ENCODE measurements around the gene GNAI1. TPM values are rescaled to one million over a fixed set of nuclear protein-coding genes. Genes with fewer than 3 reads are reported as not detected.

The GNAI1 gene
- total RNA-seq, 1 experiment from 2014 or later = not detected

GRCh38 chr7:80182630-80183276 lies 48.1 kb downstream of the GNAI1 start:
- no peak overlapping the region for H3K9ac ChIP-seq (ENCODE audit: low read length)
- no peak overlapping the region for H3K27ac ChIP-seq (ENCODE audit: low read length)
- H3K4me3 ChIP-seq (ENCODE audit: low read length) = no peak overlapping the region
- no peaks in the 10 kb centered on the region for H3K27me3 ChIP-seq (ENCODE audit: low read length)
- no peak overlapping the region for H3K4me2 ChIP-seq (ENCODE audit: low read depth, low read length, poor library complexity, severe bottlenecking)
- no peaks in the 10 kb centered on the region for H3K4me1 ChIP-seq (ENCODE audit: low read length)
- no peaks in the 10 kb centered on the region for H3K9me2 ChIP-seq (replicated peaks; ENCODE audit: insufficient read depth, low read length)
- DNase-seq = no peak
- H3K9me3 ChIP-seq (ENCODE audit: low read length) = peaks cover 26% of the 10 kb centered on the region
- H3K79me2 ChIP-seq (ENCODE audit: low read length) = no peaks in the 10 kb centered on the region
- no peaks in the 10 kb centered on the region for H3K36me3 ChIP-seq (ENCODE audit: insufficient read depth, low read length)
- H2AFZ ChIP-seq (ENCODE audit: low read length) = no peak overlapping the region
- no peaks in the 10 kb centered on the region for H4K20me1 ChIP-seq (ENCODE audit: insufficient read depth, low read depth, low read length)

DNA sequence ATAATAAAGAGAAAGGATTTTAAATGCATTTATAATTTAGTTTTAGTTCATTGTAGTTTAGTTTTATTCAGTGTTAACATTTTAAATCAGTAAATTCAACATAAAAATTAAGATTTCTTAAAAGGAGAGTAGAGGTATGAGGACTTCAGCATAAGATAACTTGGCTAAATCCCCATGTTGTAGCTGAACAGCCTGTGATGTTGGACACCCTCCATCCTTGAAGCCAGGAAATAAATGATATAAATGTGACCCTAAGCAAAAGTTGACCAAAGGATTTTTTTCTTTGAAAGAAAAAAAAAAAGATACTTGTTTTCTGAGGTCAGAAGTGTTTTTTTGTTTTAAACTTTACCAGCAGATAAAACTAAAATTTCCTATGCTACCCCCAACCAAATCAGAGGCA lies 48.7 kb downstream of the GNAI1 start:
- Histone ChIP-seq H3K9me2 (replicated peaks; ENCODE audit: insufficient read depth, low read length) (no peaks in the 10 kb centered on the region), H3K27ac (ENCODE audit: low read length) (no peak overlapping the region), H3K79me2 (ENCODE audit: low read length) (no peaks in the 10 kb centered on the region), H4K20me1 (ENCODE audit: insufficient read depth, low read depth, low read length) (no peaks in the 10 kb centered on the region), H3K9me3 (ENCODE audit: low read length) (peaks cover 23% of the 10 kb centered on the region), H3K36me3 (ENCODE audit: insufficient read depth, low read length) (no peaks in the 10 kb centered on the region), H3K4me2 (ENCODE audit: low read depth, low read length, poor library complexity, severe bottlenecking) (no peak overlapping the region), H3K9ac (ENCODE audit: low read length) (no peak overlapping the region), H3K27me3 (ENCODE audit: low read length) (no peaks in the 10 kb centered on the region), H3K4me1 (ENCODE audit: low read length) (no peaks in the 10 kb centered on the region), H2AFZ (ENCODE audit: low read length) (no peak overlapping the region), H3K4me3 (ENCODE audit: low read length) (no peak overlapping the region)
- no peak for DNase-seq

DNA sequence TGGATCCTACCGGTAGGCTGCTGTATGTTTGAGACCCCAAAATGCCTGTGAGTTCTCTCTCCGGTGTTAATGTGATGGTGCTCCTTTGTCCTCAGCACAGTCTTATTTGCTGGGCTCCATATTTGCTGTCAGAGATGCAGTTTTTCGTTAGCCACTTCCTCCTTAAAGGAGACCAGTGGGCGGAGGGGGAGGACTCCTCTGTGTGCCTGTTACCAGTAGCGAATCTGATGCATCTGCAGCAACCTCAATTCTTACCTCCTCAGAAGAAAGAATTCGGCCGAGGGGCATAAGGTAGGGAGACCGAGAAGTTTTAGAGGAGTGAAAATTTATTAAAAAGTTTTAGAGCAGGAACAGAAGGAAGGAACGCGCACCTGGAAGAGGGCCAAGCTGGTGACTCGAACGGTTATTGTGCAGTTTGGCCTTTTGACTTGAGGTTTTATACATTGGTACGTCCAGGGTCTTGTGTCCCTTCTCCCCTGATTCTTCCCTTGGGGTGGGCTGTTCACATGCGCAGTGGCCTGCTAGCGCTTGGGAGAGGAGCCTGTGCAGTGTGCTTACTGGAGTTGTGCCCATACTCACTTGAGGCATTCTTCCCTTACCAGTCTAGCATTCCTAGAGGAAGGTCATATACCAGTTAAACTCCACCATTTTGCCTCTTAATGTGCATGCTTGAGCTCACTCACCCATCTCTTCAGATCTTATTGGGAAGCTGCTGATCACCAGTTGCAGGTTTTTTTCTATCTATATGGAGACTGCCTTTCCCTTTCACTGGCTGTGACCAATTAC lies 49.5 kb downstream of the GNAI1 start:
- H3K27ac ChIP-seq (ENCODE audit: low read length) = no peak overlapping the region

DNA sequence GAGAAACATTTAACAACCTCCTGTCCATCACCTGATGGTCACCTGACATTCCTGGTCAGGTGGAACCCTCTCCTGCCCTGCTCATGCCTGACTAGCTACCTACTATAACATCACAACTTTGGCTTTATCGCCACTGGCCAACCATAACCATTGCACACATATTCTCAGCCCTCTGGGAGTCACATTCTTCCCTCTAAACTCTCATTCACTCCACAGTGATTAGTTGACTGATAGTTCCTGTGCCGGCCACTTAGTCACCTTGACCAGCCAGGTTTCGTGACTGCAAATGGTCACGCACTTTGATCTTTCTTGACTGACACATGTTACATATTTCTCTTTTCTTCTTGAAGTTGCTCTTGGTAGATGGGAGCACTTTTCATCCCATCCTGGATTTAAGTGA lies 50.1 kb downstream of the GNAI1 start:
- Histone ChIP-seq H2AFZ (ENCODE audit: low read length) (no peak overlapping the region), H3K4me1 (ENCODE audit: low read length) (no peaks in the 10 kb centered on the region), H3K4me2 (ENCODE audit: low read depth, low read length, poor library complexity, severe bottlenecking) (no peak overlapping the region), H3K4me3 (ENCODE audit: low read length) (no peak overlapping the region), H3K79me2 (ENCODE audit: low read length) (no peaks in the 10 kb centered on the region), H3K27ac (ENCODE audit: low read length) (no peak overlapping the region), H3K9me3 (ENCODE audit: low read length) (peaks cover 27% of the 10 kb centered on the region), H3K9ac (ENCODE audit: low read length) (no peak overlapping the region), H3K27me3 (ENCODE audit: low read length) (no peaks in the 10 kb centered on the region), H3K9me2 (replicated peaks; ENCODE audit: insufficient read depth, low read length) (no peaks in the 10 kb centered on the region), H3K36me3 (ENCODE audit: insufficient read depth, low read length) (no peaks in the 10 kb centered on the region), H4K20me1 (ENCODE audit: insufficient read depth, low read depth, low read length) (no peaks in the 10 kb centered on the region)
- DNase-seq = no peak

More for the DNA sequence above, 49.5 kb downstream of the GNAI1 start:
- Histone ChIP-seq H3K79me2 (ENCODE audit: low read length) (no peaks in the 10 kb centered on the region), H3K4me1 (ENCODE audit: low read length) (no peaks in the 10 kb centered on the region), H3K27me3 (ENCODE audit: low read length) (no peaks in the 10 kb centered on the region), H2AFZ (ENCODE audit: low read length) (no peak overlapping the region), H3K9me2 (replicated peaks; ENCODE audit: insufficient read depth, low read length) (no peaks in the 10 kb centered on the region), H3K4me2 (ENCODE audit: low read depth, low read length, poor library complexity, severe bottlenecking) (no peak overlapping the region), H4K20me1 (ENCODE audit: insufficient read depth, low read depth, low read length) (no peaks in the 10 kb centered on the region), H3K4me3 (ENCODE audit: low read length) (no peak overlapping the region), H3K9ac (ENCODE audit: low read length) (no peak overlapping the region), H3K9me3 (ENCODE audit: low read length) (peaks cover 23% of the 10 kb centered on the region), H3K36me3 (ENCODE audit: insufficient read depth, low read length) (no peaks in the 10 kb centered on the region)
- no peak for DNase-seq

DNA sequence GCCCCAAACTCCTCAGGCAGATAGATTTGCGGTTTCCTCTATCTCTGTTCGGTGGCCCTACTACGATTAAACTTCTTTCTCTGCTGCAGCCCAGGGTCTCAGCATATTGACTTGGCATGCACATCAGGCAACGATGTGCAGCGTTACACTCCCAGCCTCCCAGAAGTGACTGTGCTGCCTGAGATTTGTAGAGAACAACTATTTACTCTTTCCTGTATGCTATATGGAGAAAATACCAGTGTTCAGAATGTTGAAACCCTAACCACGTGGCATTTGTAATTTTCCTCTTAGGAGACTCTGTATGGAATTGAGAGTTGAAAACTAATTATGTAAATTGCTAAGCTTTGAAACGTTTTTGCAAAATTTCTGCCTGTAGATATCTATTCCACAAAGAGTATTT lies 50.9 kb downstream of the GNAI1 start:
- H3K27me3 ChIP-seq (ENCODE audit: low read length) = no peaks in the 10 kb centered on the region
- H3K27ac ChIP-seq (ENCODE audit: low read length) = no peak overlapping the region
- H3K4me1 ChIP-seq (ENCODE audit: low read length) = no peaks in the 10 kb centered on the region
- no peak overlapping the region for H2AFZ ChIP-seq (ENCODE audit: low read length)
- H3K9me2 ChIP-seq (replicated peaks; ENCODE audit: insufficient read depth, low read length) = no peaks in the 10 kb centered on the region
- no peaks in the 10 kb centered on the region for H3K79me2 ChIP-seq (ENCODE audit: low read length)
- H3K4me2 ChIP-seq (ENCODE audit: low read depth, low read length, poor library complexity, severe bottlenecking) = no peak overlapping the region
- peaks cover 25% of the 10 kb centered on the region for H3K9me3 ChIP-seq (ENCODE audit: low read length)
- DNase-seq = no peak
- no peak overlapping the region for H3K9ac ChIP-seq (ENCODE audit: low read length)
- no peaks in the 10 kb centered on the region for H3K36me3 ChIP-seq (ENCODE audit: insufficient read depth, low read length)
- H3K4me3 ChIP-seq (ENCODE audit: low read length) = no peak overlapping the region
- no peaks in the 10 kb centered on the region for H4K20me1 ChIP-seq (ENCODE audit: insufficient read depth, low read depth, low read length)

DNA sequence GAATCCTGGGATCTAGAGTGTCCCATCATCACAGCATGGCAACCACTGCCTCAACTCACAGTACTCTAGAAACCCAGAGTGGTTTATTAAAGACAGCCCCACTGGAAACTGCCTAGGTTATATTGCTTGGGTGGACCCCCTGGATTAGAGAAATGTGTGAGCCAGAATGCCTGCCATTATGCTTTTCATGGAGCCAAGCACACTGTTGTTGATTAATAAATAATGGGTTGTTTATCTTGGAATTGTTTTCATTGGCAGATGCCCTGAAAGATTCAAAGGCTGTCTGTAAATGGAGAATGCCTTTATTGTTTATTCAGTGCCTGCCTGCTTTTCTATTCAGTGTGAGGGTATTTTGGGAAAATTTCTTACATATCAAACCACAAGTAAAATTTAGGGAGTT lies 52.1 kb downstream of the GNAI1 start:
- DNase-seq = no peak
- Histone ChIP-seq H3K79me2 (ENCODE audit: low read length) (no peaks in the 10 kb centered on the region), H3K9me2 (replicated peaks; ENCODE audit: insufficient read depth, low read length) (no peaks in the 10 kb centered on the region), H4K20me1 (ENCODE audit: insufficient read depth, low read depth, low read length) (no peaks in the 10 kb centered on the region), H3K27ac (ENCODE audit: low read length) (no peak overlapping the region), H3K9ac (ENCODE audit: low read length) (no peak overlapping the region), H3K27me3 (ENCODE audit: low read length) (no peaks in the 10 kb centered on the region), H3K4me1 (ENCODE audit: low read length) (no peaks in the 10 kb centered on the region), H3K9me3 (ENCODE audit: low read length) (peaks cover 21% of the 10 kb centered on the region), H3K4me2 (ENCODE audit: low read depth, low read length, poor library complexity, severe bottlenecking) (no peak overlapping the region), H2AFZ (ENCODE audit: low read length) (no peak overlapping the region), H3K4me3 (ENCODE audit: low read length) (no peak overlapping the region), H3K36me3 (ENCODE audit: insufficient read depth, low read length) (no peaks in the 10 kb centered on the region)

DNA sequence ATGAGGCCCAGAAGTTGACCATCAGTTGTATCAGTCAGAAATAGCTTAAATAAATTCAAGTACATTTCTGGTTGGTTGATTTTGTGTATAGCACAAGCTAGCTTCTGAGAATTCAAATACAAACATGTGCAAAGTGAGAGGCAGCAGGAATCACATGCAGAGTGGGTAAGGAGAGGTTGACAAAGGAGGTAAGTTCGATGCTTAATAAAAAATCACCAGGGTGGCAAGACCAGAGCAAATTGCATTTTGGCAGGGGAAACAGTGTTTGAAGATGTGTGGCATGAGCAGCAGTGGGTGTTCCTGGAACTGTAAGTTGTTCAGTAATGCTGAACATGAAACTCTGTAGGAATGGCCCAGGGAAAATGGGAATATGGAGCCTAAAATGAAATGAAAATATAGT lies 52.6 kb downstream of the GNAI1 start:
- H3K4me2 ChIP-seq (ENCODE audit: low read depth, low read length, poor library complexity, severe bottlenecking) = no peak overlapping the region
- H3K9ac ChIP-seq (ENCODE audit: low read length) = no peak overlapping the region
- H3K79me2 ChIP-seq (ENCODE audit: low read length) = no peaks in the 10 kb centered on the region

DNA sequence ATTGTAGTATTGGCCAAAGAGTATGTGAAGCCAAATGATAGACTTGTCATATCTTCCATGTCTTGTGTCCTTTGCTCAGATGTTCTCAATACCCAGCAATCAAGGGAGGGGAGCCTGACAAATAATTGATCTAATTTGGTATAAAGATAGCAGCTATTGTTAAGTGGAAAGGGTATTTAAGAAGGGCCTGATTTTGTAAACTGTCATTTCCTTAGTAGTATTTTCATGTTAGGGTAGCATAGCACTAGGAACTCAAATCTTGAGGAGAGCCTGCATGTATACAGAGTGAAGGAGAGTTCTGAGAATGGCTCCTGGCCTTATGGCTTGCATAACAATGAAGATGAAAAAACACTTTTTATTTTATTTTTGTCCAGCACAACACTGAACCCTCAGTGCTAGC lies 53.1 kb downstream of the GNAI1 start:
- Histone ChIP-seq H3K9ac (ENCODE audit: low read length) (no peak overlapping the region), H3K79me2 (ENCODE audit: low read length) (no peaks in the 10 kb centered on the region), H3K4me1 (ENCODE audit: low read length) (no peaks in the 10 kb centered on the region), H3K27me3 (ENCODE audit: low read length) (no peaks in the 10 kb centered on the region), H4K20me1 (ENCODE audit: insufficient read depth, low read depth, low read length) (no peaks in the 10 kb centered on the region), H3K36me3 (ENCODE audit: insufficient read depth, low read length) (no peaks in the 10 kb centered on the region), H3K9me2 (replicated peaks; ENCODE audit: insufficient read depth, low read length) (no peaks in the 10 kb centered on the region), H3K9me3 (ENCODE audit: low read length) (peaks cover 21% of the 10 kb centered on the region), H2AFZ (ENCODE audit: low read length) (no peak overlapping the region), H3K27ac (ENCODE audit: low read length) (no peak overlapping the region), H3K4me3 (ENCODE audit: low read length) (no peak overlapping the region), H3K4me2 (ENCODE audit: low read depth, low read length, poor library complexity, severe bottlenecking) (no peak overlapping the region)
- DNase-seq = no peak

More for the DNA sequence above, 52.6 kb downstream of the GNAI1 start:
- Histone ChIP-seq H4K20me1 (ENCODE audit: insufficient read depth, low read depth, low read length) (no peaks in the 10 kb centered on the region), H3K36me3 (ENCODE audit: insufficient read depth, low read length) (no peaks in the 10 kb centered on the region), H3K4me3 (ENCODE audit: low read length) (no peak overlapping the region), H3K9me2 (replicated peaks; ENCODE audit: insufficient read depth, low read length) (no peaks in the 10 kb centered on the region), H3K9me3 (ENCODE audit: low read length) (peaks cover 21% of the 10 kb centered on the region), H2AFZ (ENCODE audit: low read length) (no peak overlapping the region), H3K27me3 (ENCODE audit: low read length) (no peaks in the 10 kb centered on the region), H3K4me1 (ENCODE audit: low read length) (no peaks in the 10 kb centered on the region), H3K27ac (ENCODE audit: low read length) (no peak overlapping the region)
- no peak for DNase-seq

All from Karpas-422 (cell line).